Erythroblast (primary cell): ENCODE results near the gene NBPF15.
A peak's percentile ranks its signal among the peaks of the same experiment; 100 is the strongest.
"Not testable (repeated sequence)": the region's sequence is repeated elsewhere in the genome, so short reads cannot be mapped to it uniquely, and the experiment has no call there.

Source experiments
- DNase-seq, 2 experiments: peaks; one replicate each; lab custom pipeline; 2025; lab: John Stamatoyannopoulos, UW
- POLR2A ChIP-seq: IDR thresholded peaks from 2 replicates; pipeline ENCODE4 v1.6.1; 2011; ENCODE audit warnings: mild to moderate bottlenecking, low read length

Gene NBPF15

GRCh38 chr1:144412491-144413403, 48.7 kb downstream of the NBPF15 start:
- peak; percentile 93 for TF ChIP-seq POLR2A
- peak; percentile 62 to 73 for DNase-seq

- DNase-seq, result peak; percentile 48 to 53
Measured at GRCh38 chr1:144412068-144412471, 49.4 kb downstream of the NBPF15 start.

- not testable (repeated sequence) for DNase-seq
Measured at GRCh38 chr1:144402807-144403206, 58.7 kb downstream of the NBPF15 start.

GRCh38 chr1:144371651-144372050, 89.8 kb downstream of the NBPF15 start:
- not testable (repeated sequence) for DNase-seq
